Measurements from ENCODE around the gene EIF3D. TPM values are rescaled to one million over a fixed set of nuclear protein-coding genes. Genes with fewer than 3 reads are reported as not detected.

EIF3D gene
- total RNA-seq, 2 donors from 2014 or later, result 136 to 177 TPM

DNA sequence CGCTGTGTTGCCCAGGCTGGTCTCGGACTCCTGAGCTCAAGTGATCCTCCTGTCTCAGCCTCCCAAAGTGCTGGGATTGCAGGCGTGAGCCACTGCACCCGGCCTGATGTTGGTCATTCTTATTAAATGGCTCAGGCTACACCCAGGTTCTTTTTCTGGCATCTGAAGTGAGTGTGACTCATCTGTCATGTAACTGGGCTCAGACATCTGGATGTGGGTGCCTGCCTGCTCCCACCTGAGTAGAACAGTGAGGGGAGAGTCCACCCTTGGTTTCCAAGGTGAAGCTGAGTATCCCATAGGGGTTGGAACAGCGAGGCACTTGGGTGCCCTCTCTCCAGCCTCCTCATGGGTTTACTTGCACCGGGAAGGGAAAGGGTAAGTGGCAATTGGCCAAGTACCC, 36.7 kb upstream of the EIF3D start:
- ATAC-seq (no peak), DNase-seq (no peak)
- no peak overlapping the region for H3K27ac ChIP-seq
- H3K36me3 ChIP-seq (replicated peaks in 1 of 2; ENCODE audit: insufficient read depth in 1 of 2, low read depth in 2 of 2), result no peaks in the 10 kb centered on the region
- H3K27me3 ChIP-seq, result no peaks in the 10 kb centered on the region
- H3K4me3 ChIP-seq, result no peak overlapping the region
- TF ChIP-seq, protein P1, sequence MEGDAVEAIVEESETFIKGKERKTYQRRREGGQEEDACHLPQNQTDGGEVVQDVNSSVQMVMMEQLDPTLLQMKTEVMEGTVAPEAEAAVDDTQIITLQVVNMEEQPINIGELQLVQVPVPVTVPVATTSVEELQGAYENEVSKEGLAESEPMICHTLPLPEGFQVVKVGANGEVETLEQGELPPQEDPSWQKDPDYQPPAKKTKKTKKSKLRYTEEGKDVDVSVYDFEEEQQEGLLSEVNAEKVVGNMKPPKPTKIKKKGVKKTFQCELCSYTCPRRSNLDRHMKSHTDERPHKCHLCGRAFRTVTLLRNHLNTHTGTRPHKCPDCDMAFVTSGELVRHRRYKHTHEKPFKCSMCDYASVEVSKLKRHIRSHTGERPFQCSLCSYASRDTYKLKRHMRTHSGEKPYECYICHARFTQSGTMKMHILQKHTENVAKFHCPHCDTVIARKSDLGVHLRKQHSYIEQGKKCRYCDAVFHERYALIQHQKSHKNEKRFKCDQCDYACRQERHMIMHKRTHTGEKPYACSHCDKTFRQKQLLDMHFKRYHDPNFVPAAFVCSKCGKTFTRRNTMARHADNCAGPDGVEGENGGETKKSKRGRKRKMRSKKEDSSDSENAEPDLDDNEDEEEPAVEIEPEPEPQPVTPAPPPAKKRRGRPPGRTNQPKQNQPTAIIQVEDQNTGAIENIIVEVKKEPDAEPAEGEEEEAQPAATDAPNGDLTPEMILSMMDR (IDR thresholded peaks at IDR 0.05), result no peak
- no peak for TF ChIP-seq POLR2A (IDR thresholded peaks at IDR 0.05)
- intact Hi-C loops (cut with DNase I), result no loop called here
- H3K4me1 ChIP-seq, result no peaks in the 10 kb centered on the region
- 83 to 92% methylated on average over 5 to 6 of the region's 6 CpGs for WGBS, 2 donors
- H3K9me3 ChIP-seq, result no peaks in the 10 kb centered on the region

DNA sequence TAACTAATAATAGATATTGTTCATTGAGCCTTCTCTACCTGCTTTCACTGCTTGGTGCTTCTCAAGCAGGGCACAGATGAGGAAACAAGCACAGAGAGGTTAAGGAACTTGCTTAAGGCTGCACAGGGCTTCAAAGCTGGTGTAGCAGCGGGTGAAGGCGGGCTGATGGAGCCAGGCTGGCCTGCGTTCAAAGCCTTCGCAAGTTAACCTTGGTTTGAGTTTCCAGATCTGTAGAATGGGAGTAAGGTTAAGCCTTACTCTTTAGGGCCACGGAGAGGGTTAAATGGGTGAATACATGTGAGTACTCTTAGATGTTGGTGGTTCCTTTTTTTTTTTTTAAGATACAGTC, 36.2 kb upstream of the EIF3D start:
- no peak for DNase-seq
- WGBS, 2 donors, result 90 to 93% methylated on average over 5 of the region's 5 CpGs
- no peak overlapping the region for H3K4me3 ChIP-seq
- no peaks in the 10 kb centered on the region for H3K27me3 ChIP-seq
- H3K9me3 ChIP-seq, result no peaks in the 10 kb centered on the region
- intact Hi-C loops (cut with DNase I), result no loop called here
- H3K4me1 ChIP-seq, result no peaks in the 10 kb centered on the region
- no peak for ATAC-seq
- no peak overlapping the region for H3K27ac ChIP-seq
- no peak for TF ChIP-seq POLR2A (IDR thresholded peaks at IDR 0.05)
- H3K36me3 ChIP-seq (replicated peaks in 1 of 2; ENCODE audit: insufficient read depth in 1 of 2, low read depth in 2 of 2), result no peaks in the 10 kb centered on the region

DNA sequence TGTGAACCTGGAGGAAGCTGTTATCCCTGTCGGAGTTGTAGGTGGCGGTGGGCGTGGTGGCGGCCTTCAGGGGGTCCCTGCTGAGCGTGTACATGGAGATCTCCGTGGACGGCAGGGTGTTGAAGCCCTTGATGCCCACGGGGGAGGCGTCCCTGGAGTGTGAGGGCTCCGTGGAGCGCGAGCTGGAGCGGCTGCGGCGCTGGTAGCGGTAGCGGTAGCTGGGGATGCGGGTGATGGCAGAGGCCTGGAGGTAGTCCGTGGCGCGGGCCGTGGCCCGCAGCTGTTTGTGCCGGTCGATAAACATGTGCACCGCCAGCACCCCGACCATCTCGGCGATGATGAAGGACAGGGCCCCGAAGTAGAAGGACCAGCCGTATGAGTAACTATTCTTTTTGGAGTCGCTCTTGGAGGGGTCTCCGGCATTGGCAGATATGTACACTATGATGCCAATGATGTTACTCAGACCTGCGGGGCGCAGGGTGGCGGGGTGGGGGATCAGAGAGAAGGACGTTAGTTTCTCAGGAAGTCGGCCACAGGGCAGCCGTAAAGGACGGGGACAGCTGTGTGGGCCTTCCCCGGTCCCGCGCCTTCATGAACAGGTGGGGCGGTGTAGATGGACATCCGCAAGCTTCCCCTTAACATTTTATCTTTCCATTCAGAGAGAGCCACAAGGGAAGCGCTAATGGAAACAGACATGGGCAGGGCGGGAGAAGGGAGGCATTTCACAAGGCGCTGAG, 35.6 kb upstream of the EIF3D start:
- no peak overlapping the region for H3K27ac ChIP-seq
- H3K27me3 ChIP-seq, result no peaks in the 10 kb centered on the region
- no peaks in the 10 kb centered on the region for H3K36me3 ChIP-seq (replicated peaks in 1 of 2; ENCODE audit: insufficient read depth in 1 of 2, low read depth in 2 of 2)
- intact Hi-C loops (cut with DNase I), result no loop called here
- WGBS, 2 donors, result 78% methylated on average over 31 to 42 of the region's 48 CpGs
- DNase-seq (no peak), ATAC-seq (no peak)
- TF ChIP-seq, protein P1 (IDR thresholded peaks at IDR 0.05), result no peak
- TF ChIP-seq POLR2A (IDR thresholded peaks at IDR 0.05), result no peak
- no peaks in the 10 kb centered on the region for H3K4me1 ChIP-seq
- no peaks in the 10 kb centered on the region for H3K9me3 ChIP-seq
- H3K4me3 ChIP-seq, result no peak overlapping the region

DNA sequence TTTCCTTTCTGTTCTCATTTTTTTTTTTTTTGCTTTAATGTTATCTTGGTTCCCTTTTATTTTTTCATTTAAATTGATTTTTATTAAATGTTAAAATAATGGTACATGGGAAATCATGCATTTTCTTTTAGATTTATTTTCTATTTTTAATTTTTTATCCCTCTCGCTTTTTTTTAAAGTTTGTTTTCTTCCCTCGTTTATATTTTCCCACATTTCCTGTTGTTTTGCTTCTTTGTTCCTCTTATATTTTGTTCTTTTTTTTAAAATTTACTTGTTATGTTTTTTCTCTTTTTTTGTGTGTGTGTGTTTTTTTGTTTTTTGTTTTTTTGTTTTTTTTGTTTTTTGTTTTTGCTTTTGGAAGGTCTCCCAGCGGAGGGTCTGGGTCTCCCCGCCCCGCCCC, 34.9 kb upstream of the EIF3D start:
- no peak overlapping the region for H3K27ac ChIP-seq
- intact Hi-C loops (cut with DNase I), result no loop called here
- 36 to 52% methylated on average over 5 of the region's 5 CpGs for WGBS, 2 donors
- H3K9me3 ChIP-seq, result no peaks in the 10 kb centered on the region
- ATAC-seq (no peak), DNase-seq (no peak)
- no peaks in the 10 kb centered on the region for H3K27me3 ChIP-seq
- no peak overlapping the region for H3K4me3 ChIP-seq
- no peaks in the 10 kb centered on the region for H3K36me3 ChIP-seq (replicated peaks in 1 of 2; ENCODE audit: insufficient read depth in 1 of 2, low read depth in 2 of 2)
- no peaks in the 10 kb centered on the region for H3K4me1 ChIP-seq
- TF ChIP-seq, protein P1 (IDR thresholded peaks at IDR 0.05), result no peak
- TF ChIP-seq POLR2A (IDR thresholded peaks at IDR 0.05), result no peak

DNA sequence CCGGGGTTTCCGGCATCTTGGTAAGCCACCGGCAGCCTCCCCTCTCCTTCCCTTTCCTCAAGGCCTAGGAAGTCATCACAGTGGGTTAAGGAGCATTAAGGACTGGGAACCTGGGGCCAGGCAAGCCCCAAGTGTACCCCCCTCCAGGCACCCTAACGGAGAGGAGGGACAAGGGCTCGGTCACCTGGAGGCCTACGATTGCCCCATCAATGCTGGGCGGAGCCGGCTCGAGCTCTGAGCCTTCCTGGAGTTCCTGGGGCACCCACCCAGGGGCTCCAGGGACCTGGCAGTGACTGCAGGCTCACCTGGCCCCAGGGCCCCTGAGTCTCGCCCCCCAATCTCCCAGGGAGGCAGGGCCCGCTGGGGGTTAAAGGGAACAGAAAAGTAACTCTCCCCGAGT, 34.5 kb upstream of the EIF3D start:
- Histone ChIP-seq H3K4me1 (no peaks in the 10 kb centered on the region), H3K27me3 (no peaks in the 10 kb centered on the region), H3K4me3 (no peak overlapping the region), H3K36me3 (replicated peaks in 1 of 2; ENCODE audit: insufficient read depth in 1 of 2, low read depth in 2 of 2) (no peaks in the 10 kb centered on the region), H3K9me3 (no peaks in the 10 kb centered on the region), H3K27ac (no peak overlapping the region)
- DNase-seq (no peak), ATAC-seq (no peak)
- intact Hi-C loops (cut with DNase I), result no loop called here
- 61 to 65% methylated on average over 6 to 11 of the region's 12 CpGs for WGBS, 2 donors
- TF ChIP-seq, protein P1 (IDR thresholded peaks at IDR 0.05), result no peak
- no peak for TF ChIP-seq POLR2A (IDR thresholded peaks at IDR 0.05)
